ENCODE results near the gene FRMD8. TPM values are rescaled to one million over a fixed set of nuclear protein-coding genes. Genes with fewer than 3 reads are reported as not detected.

The FRMD8 gene
- total RNA-seq, 1 donor from 2014 or later = 49.6 TPM

GRCh38 chr11:65439331-65440181 lies 53.1 kb downstream of the FRMD8 start:
- peaks cover 45% of the 10 kb centered on the region for H3K36me3 Mint-ChIP-seq (ENCODE audit: low read depth)
- DNase-seq (ENCODE audit: low spot score) = no peak
- no peak overlapping the region for H3K4me3 Mint-ChIP-seq (ENCODE audit: unreplicated experiment)
- no peak for TF ChIP-seq CTCF (IDR thresholded peaks at IDR 0.05)
- H3K4me1 Mint-ChIP-seq (ENCODE audit: low read depth) = peaks cover 82% of the 10 kb centered on the region
- H3K27ac Mint-ChIP-seq (ENCODE audit: unreplicated experiment) = peak overlapping the region; percentile 90
- H3K9me3 Mint-ChIP-seq (ENCODE audit: low read depth) = no peaks in the 10 kb centered on the region
- H3K27me3 Mint-ChIP-seq (ENCODE audit: low read depth) = no peaks in the 10 kb centered on the region

GRCh38 chr11:65440831-65441499 lies 54.5 kb downstream of the FRMD8 start:
- Mint-ChIP-seq H3K27ac (ENCODE audit: unreplicated experiment) (peak overlapping the region; percentile 90), H3K9me3 (ENCODE audit: low read depth) (no peaks in the 10 kb centered on the region), H3K27me3 (ENCODE audit: low read depth) (no peaks in the 10 kb centered on the region), H3K36me3 (ENCODE audit: low read depth) (peaks cover 41% of the 10 kb centered on the region), H3K4me3 (ENCODE audit: unreplicated experiment) (no peak overlapping the region), H3K4me1 (ENCODE audit: low read depth) (peaks cover 77% of the 10 kb centered on the region)
- DNase-seq (ENCODE audit: low spot score) = no peak
- TF ChIP-seq CTCF (IDR thresholded peaks at IDR 0.05) = no peak

GRCh38 chr11:65442842-65443331 lies 56.5 kb downstream of the FRMD8 start:
- peaks cover 36% of the 10 kb centered on the region for H3K36me3 Mint-ChIP-seq (ENCODE audit: low read depth)
- no peak for TF ChIP-seq CTCF (IDR thresholded peaks at IDR 0.05)
- no peaks in the 10 kb centered on the region for H3K27me3 Mint-ChIP-seq (ENCODE audit: low read depth)
- H3K4me3 Mint-ChIP-seq (ENCODE audit: unreplicated experiment) = no peak overlapping the region
- no peaks in the 10 kb centered on the region for H3K9me3 Mint-ChIP-seq (ENCODE audit: low read depth)
- H3K4me1 Mint-ChIP-seq (ENCODE audit: low read depth) = peaks cover 81% of the 10 kb centered on the region
- H3K27ac Mint-ChIP-seq (ENCODE audit: unreplicated experiment) = peak overlapping the region; percentile 80
- no peak for DNase-seq (ENCODE audit: low spot score)

GRCh38 chr11:65444314-65445051 lies 58.0 kb downstream of the FRMD8 start:
- Mint-ChIP-seq H3K9me3 (ENCODE audit: low read depth) (no peaks in the 10 kb centered on the region), H3K4me1 (ENCODE audit: low read depth) (peaks cover 71% of the 10 kb centered on the region), H3K4me3 (ENCODE audit: unreplicated experiment) (no peak overlapping the region), H3K36me3 (ENCODE audit: low read depth) (peaks cover 28% of the 10 kb centered on the region), H3K27me3 (ENCODE audit: low read depth) (no peaks in the 10 kb centered on the region), H3K27ac (ENCODE audit: unreplicated experiment) (peak overlapping the region; percentile 80)
- DNase-seq (ENCODE audit: low spot score) = no peak
- TF ChIP-seq CTCF (IDR thresholded peaks at IDR 0.05) = no peak

GRCh38 chr11:65445101-65445603 lies 58.7 kb downstream of the FRMD8 start:
- Mint-ChIP-seq H3K27ac (ENCODE audit: unreplicated experiment) (peak overlapping the region; percentile 80), H3K4me3 (ENCODE audit: unreplicated experiment) (no peak overlapping the region), H3K9me3 (ENCODE audit: low read depth) (no peaks in the 10 kb centered on the region), H3K36me3 (ENCODE audit: low read depth) (peaks cover 24% of the 10 kb centered on the region), H3K4me1 (ENCODE audit: low read depth) (peaks cover 65% of the 10 kb centered on the region), H3K27me3 (ENCODE audit: low read depth) (no peaks in the 10 kb centered on the region)
- TF ChIP-seq CTCF (IDR thresholded peaks at IDR 0.05) = no peak
- DNase-seq (ENCODE audit: low spot score) = no peak
